ENCODE data around the gene WFIKKN2.

GRCh38 chr17:50875074-50875473 lies 39.7 kb downstream of the WFIKKN2 start:
- no peak for TF ChIP-seq TEAD4 (IDR thresholded peaks at IDR 0.05; ENCODE audit: borderline replicate concordance, insufficient read depth)
- no peak for TF ChIP-seq CTCF (IDR thresholded peaks at IDR 0.05)
- TF ChIP-seq PBX3 (IDR thresholded peaks at IDR 0.05), result no peak
- no peak for TF ChIP-seq POLR2AphosphoS5 (IDR thresholded peaks at IDR 0.05; ENCODE audit: low read depth, low read length)
- TF ChIP-seq RCOR1 (IDR thresholded peaks at IDR 0.05; ENCODE audit: low read length), result no peak
- TF ChIP-seq RAD21 (IDR thresholded peaks at IDR 0.05; ENCODE audit: low read length), result no peak
- no peak for TF ChIP-seq FOSL2 (IDR thresholded peaks at IDR 0.05; ENCODE audit: borderline replicate concordance, low read depth)
- no peak for TF ChIP-seq JUND (IDR thresholded peaks at IDR 0.05)
- no peak for TF ChIP-seq CHD2 (IDR thresholded peaks at IDR 0.05; ENCODE audit: low read length, partially characterized antibody)
- no peak for TF ChIP-seq GABPA (IDR thresholded peaks at IDR 0.05; ENCODE audit: low read depth)
- no peak for TF ChIP-seq TAF1 (IDR thresholded peaks at IDR 0.05; ENCODE audit: borderline replicate concordance, low read depth, low read length)
- TF ChIP-seq EP300 (IDR thresholded peaks at IDR 0.05; ENCODE audit: borderline replicate concordance in 1 of 2, low read depth in 1 of 2, low read length in 1 of 2), result no peak
- TF ChIP-seq MXI1 (IDR thresholded peaks at IDR 0.05; ENCODE audit: low read depth, low read length), result no peak
- TF ChIP-seq, protein P1, sequence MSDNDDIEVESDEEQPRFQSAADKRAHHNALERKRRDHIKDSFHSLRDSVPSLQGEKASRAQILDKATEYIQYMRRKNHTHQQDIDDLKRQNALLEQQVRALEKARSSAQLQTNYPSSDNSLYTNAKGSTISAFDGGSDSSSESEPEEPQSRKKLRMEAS (IDR thresholded peaks at IDR 0.05; ENCODE audit: low read depth), result no peak
